Measurements from ENCODE around the gene SDHB. TPM values are rescaled to one million over a fixed set of nuclear protein-coding genes. Genes with fewer than 3 reads are reported as not detected.

Gene SDHB
- total RNA-seq, 1 donor from 2014 or later: 64.1 TPM

DNA sequence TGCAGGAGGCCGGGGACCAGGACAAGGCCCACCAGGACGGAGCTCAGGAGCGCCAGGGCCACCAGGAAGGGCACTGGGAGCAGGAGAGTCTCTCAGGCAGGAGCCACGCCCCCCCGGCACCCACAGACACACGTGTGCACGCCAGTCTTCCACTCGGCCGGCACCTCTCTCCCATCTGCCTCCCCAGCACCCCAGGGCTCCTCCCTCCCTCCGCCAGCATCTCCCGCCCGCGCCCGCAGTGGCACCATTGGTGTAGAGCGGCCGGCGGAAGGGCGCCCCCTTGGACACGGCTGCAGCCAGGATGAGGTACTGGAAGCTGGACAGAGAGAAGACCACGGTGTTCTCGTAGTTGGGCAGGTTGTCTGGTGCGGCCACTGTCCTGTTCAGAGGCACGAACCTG is 67.3 kb downstream of the SDHB start:
- DNase-seq (ENCODE audit: low spot score): no peak

- DNase-seq (ENCODE audit: low spot score): no peak
Measured at GRCh38 chr1:16986113-16986512, 67.7 kb downstream of the SDHB start.

GRCh38 chr1:16984717-16985116 is 69.1 kb downstream of the SDHB start:
- peak; percentile 63 for DNase-seq (ENCODE audit: low spot score)

GRCh38 chr1:16983649-16984048 is 70.2 kb downstream of the SDHB start:
- no peak for DNase-seq (ENCODE audit: low spot score)

GRCh38 chr1:16982902-16983301 is 70.9 kb downstream of the SDHB start:
- no peak for DNase-seq (ENCODE audit: low spot score)

- no peak for DNase-seq (ENCODE audit: low spot score)
Measured at GRCh38 chr1:16981269-16981849, 72.5 kb downstream of the SDHB start.

DNA sequence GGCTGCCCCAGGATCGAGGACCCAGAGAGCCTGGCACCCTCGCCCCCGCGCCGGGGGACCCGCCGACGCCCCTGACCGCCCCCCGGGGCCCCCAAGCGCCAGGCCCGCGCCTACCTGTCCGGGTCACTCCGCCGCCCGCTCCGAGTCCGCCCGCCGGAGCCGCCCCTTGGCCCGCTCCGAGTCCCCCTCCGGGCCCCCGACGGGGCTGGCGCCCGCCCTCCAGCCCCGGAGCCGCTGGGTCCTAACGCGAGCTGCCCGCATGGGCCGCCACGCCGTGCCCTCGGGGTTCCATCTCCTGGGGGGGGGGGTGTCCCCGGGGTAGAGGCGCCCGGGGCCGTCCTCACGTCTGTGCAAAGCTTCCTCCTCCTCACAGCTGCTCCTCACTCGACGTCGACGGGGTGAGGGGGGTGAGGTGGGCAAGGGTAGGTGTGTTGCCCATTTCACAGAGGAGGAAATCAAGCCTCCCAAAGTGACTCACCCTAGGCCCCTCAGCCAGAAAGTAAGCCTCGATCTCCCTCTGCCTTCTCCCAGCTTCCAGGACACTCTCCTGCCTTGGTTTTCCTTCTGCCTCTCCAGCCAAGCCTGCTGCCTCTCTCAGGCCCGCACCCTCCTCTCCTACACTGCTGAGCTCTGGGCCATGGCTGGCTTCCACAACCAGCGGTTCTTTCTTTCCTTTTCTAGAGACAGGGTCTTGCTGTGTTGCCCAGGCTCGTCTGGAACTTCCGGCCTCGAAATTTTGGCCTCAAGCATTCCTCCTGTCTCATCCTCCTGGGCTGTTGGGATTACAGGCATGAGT is 73.2 kb downstream of the SDHB start, which contains the start of gene MFAP2:
Gene MFAP2, minus strand, starts transcription at position 148 of the 796 bp plus-strand sequence. CDS start 2,347 bp downstream, outside the sequence.
- no peak for DNase-seq (ENCODE audit: low spot score)

DNA sequence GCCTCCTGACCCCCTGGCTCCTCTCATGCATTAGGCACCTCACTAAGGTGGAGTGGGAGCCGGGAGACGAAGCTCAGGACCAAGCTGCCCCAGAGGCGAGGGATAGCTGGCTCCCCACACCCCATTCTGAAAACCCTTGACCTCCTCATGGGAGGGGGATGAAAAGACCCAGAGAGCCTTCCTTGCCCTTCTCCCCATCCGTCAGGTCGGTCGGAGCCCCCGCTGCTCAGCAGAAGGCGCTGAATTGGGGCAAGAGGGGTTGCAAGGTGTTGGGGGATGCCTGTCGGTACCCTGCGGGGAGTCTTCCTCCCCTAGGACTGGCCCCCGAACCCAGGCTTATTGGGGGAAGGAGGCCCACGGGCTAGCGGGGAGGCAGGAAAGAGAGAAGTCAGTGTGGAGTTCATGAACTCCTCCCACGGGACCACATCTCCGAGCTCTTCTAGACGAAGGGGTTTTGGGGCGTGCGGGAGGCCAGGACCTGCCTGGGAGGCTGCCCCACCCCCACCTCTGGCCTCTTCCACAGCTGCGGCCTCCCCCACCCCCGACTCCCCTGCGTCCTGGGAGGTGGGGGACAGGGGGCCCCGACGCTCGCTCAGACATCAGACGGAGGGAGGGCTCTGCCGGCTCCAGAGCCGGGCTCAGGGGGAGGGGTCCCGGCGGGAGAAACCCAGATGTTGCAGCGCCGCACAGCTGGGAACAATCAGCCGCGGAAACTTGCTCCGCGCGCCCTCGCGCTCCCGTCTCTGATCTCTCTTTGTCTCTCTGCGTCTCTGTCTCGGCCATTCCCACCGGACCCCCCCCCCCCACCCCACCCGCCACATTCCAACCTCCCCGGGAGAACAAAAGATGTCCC is 74.1 kb downstream of the SDHB start:
- no peak for DNase-seq (ENCODE audit: low spot score)

DNA sequence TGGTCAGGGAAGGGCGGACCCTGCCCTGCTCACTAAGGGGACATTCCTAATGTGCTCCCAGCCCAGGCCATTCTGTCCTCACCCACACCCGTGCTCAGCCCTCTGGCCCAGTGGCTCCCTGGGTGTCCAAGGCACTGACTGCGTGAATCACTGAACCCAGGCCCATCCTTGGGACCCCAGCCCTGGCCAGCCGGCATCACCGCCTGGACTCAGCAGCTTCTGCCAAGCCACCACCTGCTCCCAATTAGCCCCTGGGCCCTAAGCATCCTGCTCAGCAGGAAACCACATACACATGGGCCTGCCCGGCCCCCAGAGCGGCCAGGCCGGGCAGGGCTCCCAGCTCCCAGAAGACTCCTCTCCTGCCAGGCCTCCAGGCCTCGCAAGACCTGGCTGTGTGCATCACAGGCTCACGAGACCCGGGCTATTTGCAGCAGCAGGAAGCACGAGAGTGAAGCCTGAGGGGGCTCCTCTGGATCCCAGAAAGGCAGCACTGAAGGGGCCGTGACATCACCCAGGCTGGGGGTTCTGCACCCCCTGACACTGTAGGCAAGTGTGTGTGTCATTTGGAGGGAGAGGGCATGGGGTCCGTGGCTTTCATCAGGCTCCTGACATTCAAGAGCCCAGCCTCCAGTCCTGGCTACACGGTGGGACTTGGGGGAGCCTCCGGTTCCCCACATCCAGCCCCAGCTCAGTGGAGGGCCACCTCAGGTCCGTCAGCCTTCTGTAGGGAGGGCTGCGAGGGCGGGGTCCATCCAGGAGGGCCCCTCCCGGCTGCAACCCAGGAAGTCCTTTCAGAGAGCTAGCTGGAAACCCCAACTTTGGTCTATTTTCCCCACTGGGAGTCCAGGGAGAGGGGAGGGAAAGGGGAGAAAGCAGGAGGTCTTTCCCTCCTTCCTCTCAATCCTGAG is 75.0 kb downstream of the SDHB start:
- DNase-seq (ENCODE audit: low spot score): peak; percentile 61

GRCh38 chr1:16978139-16978538 is 75.7 kb downstream of the SDHB start:
- DNase-seq (ENCODE audit: low spot score): no peak

DNA sequence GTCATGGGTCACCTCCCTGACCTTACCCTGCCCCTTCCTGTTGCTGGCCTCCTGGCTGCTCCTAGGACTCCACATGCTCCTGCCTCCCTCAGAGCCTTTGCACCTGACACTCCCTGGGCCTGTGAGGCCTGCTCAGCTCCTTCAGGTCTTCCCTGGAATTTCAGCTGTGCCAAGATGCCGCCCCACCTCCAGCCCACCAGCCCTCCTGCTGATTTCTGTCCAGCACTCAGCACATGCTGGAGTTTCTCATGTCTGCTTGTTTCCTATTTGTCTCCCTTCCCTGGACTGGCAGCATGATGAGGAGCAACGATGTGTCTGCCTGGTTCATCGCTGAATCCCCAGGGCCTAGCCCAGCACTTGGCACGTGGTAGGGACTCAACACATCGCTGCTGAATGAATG is 76.5 kb downstream of the SDHB start:
- DNase-seq (ENCODE audit: low spot score): no peak

DNA sequence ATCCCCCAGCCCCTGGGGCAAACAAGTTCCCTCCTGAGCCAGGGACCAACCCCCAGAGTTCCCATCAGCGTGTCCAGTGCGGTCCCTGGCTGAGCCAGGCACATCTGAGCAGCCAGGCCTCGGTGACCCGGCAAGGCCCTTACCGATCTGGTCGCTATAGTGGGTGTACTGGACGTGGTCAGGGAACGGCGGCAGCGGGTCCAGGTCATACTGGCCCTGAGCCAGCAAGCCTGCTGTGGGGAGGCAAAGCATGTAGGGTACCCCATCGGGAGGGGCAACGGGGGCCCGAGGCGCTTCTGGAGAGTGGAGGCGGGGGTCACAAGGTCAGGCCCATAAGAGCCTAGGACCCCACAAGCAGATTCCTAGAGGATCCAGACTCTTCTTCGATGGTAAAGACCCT is 76.9 kb downstream of the SDHB start:
- no peak for DNase-seq (ENCODE audit: low spot score)

DNA sequence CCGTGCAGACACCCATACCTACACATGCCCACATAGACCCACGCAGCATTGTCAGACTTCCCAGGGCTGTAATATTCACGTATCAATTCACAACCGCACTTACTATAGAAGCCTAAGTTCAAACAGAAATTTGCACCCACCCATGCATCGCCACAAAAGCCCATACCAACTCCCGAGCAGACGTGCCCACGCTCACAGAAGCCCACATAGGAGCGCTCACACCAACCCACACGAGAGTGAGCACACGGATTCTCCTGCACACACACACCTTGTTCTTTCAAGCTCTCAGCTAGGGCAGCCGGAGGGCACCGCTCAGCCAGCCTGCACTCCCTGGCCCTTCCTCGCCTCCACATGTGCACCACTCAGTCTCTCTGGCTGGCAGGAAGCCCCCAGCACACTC is 78.0 kb downstream of the SDHB start:
- DNase-seq (ENCODE audit: low spot score): no peak

- no peak for DNase-seq (ENCODE audit: low spot score)
Measured at GRCh38 chr1:16975211-16975610, 78.6 kb downstream of the SDHB start.

DNA sequence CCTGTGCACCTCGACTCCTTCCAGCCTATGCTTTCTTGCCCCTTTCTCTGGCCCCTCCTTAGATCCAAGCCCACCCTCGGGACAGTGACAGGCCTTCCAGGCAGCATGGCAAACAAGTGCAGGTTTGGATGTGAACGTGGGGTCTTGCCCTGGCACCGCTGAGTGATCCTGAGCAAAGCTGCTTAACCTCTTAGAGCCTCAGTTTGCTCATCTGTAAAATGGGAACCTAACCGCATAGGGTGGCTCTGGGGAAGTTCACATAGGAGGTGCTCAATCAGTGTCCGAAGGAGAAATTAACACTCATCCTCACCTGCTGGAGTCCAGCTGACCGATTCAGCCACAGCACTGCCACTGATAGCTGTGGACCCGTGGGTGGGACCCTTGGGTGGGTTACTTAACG is 80.6 kb downstream of the SDHB start:
- DNase-seq (ENCODE audit: low spot score): no peak

GRCh38 chr1:16972189-16972895 is 81.5 kb downstream of the SDHB start:
- DNase-seq (ENCODE audit: low spot score): no peak

- DNase-seq (ENCODE audit: low spot score): no peak
Measured at GRCh38 chr1:16971341-16972188, 82.3 kb downstream of the SDHB start.

- DNase-seq (ENCODE audit: low spot score): no peak
Measured at GRCh38 chr1:16970132-16970910, 83.5 kb downstream of the SDHB start.

DNA sequence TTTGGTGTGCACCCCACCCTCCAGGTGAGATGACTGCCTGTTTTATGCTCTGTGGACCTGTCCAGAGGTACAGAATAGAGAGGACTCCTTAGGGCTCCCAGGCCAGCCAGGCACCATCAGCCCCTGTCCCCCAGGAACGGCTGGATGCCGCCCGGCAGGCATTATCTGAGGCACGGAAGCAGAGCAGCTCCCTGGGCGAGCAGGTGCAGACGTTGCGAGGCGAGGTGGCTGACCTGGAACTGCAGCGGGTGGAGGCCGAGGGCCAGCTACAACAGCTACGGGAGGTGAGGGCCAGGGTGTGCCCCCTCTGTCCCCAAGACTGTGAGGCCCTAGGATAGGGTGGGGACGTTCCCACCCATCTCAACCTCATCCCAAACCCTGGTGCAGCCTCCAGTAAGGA is 84.2 kb downstream of the SDHB start:
- no peak for DNase-seq (ENCODE audit: low spot score)
